ENCODE data around the gene IL36G.

DNA sequence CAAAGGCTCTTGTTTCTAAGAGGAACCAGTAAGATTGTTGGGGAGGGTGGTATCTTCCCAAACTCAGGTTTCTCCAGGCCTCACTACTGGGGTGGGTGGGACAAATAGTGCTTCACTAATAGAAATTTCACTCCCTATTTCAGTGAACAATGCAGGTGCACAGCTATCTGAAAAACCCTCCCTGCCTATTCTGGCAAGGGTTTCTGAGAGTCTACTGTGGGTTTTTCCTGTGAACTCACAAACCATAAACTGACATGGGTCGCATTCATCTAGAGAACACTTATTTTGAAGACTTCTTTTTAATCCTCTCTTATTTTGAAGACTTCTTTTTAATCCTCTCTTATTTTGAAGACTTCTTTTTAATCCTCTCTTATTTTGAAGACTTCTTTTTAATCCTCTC, 31.8 kb downstream of the IL36G start:
- TF ChIP-seq CTCF (CRISPR knock-in tag; IDR thresholded peaks at IDR 0.05) (no peak), ZNF138 (CRISPR knock-in tag; IDR thresholded peaks at IDR 0.05; ENCODE audit: low read depth) (no peak), CBFB (CRISPR knock-in tag; IDR thresholded peaks at IDR 0.05) (no peak), ZBTB43 (CRISPR knock-in tag; conservative IDR thresholded peaks at IDR 0.05) (no peak), ZNF12 (CRISPR knock-in tag; IDR thresholded peaks at IDR 0.05) (no peak), BRF2 (CRISPR knock-in tag; IDR thresholded peaks at IDR 0.05) (no peak), CC2D1A (CRISPR knock-in tag; IDR thresholded peaks at IDR 0.05) (no peak), POLR2A (IDR thresholded peaks at IDR 0.05; ENCODE audit: insufficient read depth in 1 of 2, low read depth in 2 of 2, low read length in 2 of 2) (no peak), ZNF280D (CRISPR knock-in tag; IDR thresholded peaks at IDR 0.05) (no peak), ZNF777 (CRISPR knock-in tag; IDR thresholded peaks at IDR 0.05) (no peak), ISX (CRISPR knock-in tag; conservative IDR thresholded peaks at IDR 0.05) (no peak), CAMTA2 (CRISPR knock-in tag; IDR thresholded peaks at IDR 0.05; ENCODE audit: borderline replicate concordance) (no peak), ZNF251 (CRISPR knock-in tag; IDR thresholded peaks at IDR 0.05) (no peak)
- TF ChIP-seq, protein P1, sequence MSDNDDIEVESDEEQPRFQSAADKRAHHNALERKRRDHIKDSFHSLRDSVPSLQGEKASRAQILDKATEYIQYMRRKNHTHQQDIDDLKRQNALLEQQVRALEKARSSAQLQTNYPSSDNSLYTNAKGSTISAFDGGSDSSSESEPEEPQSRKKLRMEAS (IDR thresholded peaks at IDR 0.05) = no peak

All from HepG2 (cell line).